NCI-H2196 (cell line): ENCODE measurements around the gene TJP2.
"Not testable (repeated sequence)": the region's sequence is repeated elsewhere in the genome, so short reads cannot be mapped to it uniquely, and the experiment has no call there.

Source experiments
- DNase-seq: peaks from one replicate; lab custom pipeline; 2025; ENCODE audit not compliant: unreplicated experiment; lab: John Stamatoyannopoulos, UW

Gene TJP2

GRCh38 chr9:69279084-69279731, 105.1 kb downstream of the TJP2 start:
- no peak for DNase-seq

DNA sequence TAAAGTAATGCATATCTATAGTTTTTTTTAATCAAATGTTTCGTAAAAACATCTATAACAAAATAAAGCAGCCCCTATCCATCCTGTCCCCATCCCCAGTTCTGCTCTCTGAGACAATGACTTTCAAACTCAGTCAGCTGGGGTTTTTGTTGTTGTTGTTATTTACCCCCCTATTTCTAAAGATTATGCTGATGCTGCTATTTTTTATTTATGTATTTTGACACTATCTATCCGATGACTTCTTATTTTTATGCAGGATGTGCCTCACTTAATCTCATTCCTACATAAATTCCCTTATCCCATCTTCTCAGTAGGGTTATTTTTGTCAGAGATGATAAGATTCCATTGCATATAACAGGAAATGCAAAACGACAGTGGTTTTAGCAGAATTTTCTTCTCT, 105.7 kb downstream of the TJP2 start:
- DNase-seq: no peak

DNA sequence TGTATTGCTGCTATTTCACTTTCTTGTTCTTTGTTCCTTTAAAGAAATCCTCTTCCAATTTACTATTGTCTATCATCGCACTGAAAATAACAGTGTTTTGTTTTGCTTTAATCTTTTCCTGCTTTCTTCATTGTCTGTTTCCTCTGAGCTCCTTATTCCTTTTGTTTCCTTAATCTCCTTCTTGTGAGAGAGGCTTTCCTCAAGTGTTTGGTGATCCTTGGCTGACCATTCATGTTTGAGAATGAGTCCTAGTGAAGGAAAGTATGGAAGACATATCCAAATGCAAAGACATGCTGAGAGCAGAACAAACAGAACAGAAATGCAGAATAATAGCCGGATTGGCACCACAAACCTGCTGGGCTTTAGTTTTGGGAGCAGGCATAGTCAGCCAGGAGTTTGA, 108.9 kb downstream of the TJP2 start:
- no peak for DNase-seq

GRCh38 chr9:69292078-69292477, 118.0 kb downstream of the TJP2 start:
- no peak for DNase-seq

DNA sequence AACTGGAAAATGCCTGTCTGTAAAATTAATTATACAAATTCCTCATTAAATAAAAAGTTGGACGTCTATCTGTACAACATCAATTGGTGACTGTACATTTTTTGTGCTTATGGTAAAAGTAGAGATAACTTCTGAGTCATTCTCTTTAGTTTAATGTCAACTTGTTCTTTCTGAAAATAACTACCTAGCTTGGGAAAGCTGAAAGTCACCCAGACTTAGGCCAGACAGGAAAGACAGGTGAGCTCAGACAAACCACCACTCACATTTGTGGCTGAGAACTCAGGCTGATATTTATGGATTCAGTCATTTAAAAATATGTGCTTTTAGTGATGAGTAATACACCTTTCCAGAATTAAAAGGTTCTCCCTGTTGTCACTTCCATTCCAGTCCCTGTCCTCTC, 119.1 kb downstream of the TJP2 start:
- DNase-seq: no peak

- DNase-seq: no peak
These were observed 121.9 kb downstream of the TJP2 start for GRCh38 chr9:69295872-69296552.

GRCh38 chr9:69297300-69297980, 123.4 kb downstream of the TJP2 start:
- no peak for DNase-seq

DNA sequence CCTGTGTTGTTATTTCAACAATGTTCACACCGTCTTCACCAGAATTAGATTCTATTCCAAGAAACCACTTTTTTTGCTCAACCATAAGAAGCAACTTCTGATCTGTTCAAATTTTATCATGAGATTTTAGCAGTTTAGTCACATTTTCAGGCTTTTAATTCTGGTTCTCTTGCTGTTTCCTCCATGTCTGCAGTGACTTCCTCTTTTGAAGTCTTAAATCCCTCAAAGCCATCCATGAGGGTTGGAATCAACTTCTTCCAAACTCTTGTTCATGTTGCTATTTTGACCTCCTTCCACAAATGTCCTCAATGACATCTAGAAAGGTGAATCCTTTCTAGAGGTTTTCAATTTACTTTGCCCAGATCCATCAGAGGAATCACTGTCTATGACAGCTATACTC, 125.2 kb downstream of the TJP2 start:
- no peak for DNase-seq

DNA sequence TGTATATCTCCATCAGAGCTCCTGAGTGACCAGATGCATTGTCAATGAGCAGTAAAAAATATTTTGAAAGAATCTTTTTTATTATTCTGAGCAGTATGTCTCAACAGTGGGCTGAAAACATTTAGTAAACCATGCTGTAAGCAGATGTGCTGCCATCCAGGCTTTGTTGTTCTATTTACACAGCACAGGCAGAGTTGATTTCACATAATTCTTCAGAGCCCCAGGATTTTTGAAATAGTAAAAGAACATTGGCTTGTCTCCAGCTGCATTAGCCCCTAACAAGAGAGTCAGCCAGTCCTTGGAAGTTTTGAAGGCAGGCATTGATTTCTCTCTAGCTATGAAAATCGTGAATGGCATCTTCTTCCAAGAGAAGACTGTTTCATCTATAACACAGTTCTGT, 125.7 kb downstream of the TJP2 start:
- no peak for DNase-seq

DNA sequence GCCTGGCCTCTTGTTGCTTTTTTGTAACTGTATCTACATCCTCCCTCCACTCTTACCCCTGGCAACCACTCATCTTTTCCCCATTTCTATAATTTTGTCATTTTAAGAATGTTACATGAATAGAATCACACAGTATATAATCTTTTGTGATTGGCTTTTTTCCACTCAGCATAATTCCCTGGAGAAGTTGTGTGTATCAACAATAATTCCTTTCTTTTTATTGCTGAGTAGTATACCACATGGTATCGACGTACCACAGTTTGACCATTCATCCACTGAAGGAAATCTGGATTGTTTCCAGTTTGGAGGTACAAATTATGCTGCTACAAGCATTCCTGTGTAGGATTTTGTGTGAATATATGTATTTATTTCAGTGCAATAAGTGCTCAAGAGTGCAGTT, 129.3 kb downstream of the TJP2 start:
- no peak for DNase-seq

- DNase-seq: not testable (repeated sequence)
These were observed 132.9 kb downstream of the TJP2 start for GRCh38 chr9:69306895-69307445.

GRCh38 chr9:69307446-69308205, 133.5 kb downstream of the TJP2 start:
- peak; percentile 32 for DNase-seq

DNA sequence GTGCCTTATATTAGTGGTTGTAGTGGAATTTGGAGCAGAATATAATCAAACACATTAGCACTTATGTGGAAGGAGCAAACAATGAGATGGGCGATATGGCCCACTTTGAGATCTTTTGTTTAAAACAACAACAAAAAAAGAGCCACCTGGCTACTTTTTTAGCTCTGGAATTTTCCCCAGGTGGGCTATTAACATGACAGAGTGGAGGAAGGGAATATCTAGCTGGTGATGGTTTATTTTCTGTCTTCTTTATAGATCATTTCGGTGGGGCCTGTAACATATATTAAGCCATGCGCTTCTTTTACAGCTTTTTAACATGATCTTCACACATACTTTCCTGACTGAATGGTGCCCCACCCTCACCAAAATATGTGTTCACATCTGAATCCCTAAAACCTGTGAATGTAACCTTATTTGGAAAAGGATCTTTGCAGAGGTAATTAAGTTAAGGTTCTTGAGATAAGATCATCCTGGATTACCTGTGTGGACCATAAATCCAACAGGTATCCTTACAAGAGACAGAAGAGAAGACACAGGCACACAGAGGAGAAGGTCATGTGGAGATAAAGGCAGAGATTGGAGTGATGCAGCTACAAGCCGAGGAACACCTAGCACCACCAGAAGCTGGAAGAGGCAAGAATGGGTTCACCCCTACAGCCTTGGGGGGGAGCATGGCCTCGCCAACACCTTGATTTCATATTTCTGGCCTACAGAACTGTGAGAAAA, 134.3 kb downstream of the TJP2 start:
- DNase-seq: no peak

DNA sequence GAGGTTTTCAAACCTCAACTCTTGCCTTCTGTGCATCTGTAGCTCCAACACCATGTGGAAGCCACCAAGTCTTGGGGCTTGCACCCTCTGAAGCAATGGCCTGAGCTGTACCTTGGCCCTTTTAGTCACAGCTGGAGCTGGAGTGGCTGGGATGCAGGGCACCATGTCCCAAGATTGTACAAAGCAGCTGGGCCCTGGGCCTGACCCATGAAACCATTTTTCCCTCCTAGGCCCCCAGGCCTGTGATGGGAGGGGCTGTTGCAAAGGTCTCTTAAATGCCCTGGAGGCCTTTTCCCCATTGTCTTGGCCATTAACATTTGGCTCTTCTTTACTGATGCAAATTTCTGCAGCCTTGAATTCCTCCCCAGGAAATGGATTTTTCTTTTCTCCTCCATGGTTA, 139.1 kb downstream of the TJP2 start:
- DNase-seq: no peak

DNA sequence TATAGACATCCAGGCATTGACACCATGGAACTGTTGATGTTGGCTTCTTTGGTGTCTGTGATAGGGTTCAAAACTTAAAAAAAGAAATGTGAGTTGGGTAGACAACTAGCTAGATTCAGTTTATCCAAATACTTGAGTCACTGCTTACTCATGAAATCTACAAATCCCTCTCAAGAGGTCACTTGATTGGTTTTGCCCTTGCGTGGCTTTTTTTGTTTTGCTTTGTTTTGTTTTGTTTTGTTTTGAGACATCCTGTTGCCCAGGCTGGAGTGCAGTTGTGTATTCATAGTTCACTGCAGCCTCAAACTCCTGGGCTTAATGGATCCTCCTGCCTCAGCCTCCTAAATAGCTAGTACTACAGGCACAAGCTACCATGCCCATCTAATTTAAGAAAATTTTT, 140.5 kb downstream of the TJP2 start:
- no peak for DNase-seq

DNA sequence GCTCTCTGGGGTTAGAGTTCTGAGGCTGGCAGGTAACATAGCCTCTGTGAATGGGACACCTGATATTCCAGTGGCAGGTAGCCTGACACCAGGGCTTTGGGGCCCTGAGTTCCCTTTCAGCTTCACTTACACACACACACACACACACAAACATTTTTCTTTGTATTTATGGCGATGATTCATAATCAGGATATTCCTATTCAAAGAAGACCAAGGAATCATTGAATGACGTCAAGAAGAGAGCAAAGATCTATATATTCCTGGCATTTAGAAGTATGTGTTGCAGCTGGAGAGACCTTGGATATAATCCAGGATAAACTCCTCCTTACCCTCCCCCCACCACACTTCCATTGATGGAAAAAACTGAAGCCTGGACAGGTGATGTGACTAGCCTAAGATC, 143.0 kb downstream of the TJP2 start:
- no peak for DNase-seq

- DNase-seq: no peak
These were observed 143.8 kb downstream of the TJP2 start for GRCh38 chr9:69317894-69318293.

DNA sequence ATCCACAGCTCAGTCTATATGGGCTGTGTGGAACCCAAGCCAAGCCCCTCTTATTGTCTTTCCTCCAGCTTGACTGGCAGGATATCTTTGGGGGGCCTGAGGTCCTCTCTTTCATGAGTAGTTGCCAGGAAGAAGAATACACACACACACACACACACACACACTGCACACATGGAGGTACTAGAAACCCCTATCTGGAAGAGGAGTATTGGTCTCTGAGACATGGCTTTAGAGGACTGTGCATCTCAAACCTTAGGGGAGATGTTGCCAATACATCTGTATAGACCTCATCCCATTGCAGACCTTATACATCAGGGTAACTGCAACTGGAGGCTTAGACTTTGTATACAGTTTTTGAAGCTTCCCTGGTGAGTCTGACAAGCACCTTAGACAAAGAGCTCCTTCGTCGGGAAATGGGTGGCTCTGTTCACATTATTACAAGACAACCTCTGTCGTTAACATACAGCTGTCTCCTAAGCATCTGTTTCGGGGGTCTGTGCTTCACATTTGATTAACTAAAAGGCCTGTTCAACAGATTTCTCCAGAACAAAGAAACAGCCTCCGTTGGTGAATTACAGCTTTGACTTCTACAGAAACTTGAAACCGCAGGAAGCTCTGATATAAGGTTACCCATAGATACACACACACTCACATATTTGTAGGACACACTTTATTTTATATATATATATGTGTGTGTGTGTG, 145.4 kb downstream of the TJP2 start:
- no peak for DNase-seq

- no peak for DNase-seq
These were observed 148.2 kb downstream of the TJP2 start for GRCh38 chr9:69322256-69322655.

DNA sequence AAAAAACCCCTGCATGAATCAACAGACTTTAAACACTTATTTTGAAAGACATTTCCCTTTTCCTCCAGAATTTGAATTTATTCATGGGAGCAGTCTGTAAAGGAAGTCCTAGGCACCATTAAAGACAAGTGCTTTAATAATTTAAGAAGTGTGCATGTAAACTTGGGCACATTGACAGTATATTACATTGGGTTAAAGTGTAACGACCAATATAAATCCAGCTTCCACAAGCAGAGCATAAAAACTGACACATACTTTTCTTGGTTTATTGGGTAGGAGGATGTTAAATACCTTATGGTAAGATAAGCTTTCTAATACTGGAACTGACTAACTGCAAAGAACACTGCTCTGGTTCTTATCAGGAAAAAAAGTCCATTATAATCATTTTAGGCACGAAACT, 149.8 kb downstream of the TJP2 start:
- DNase-seq: no peak
